ENCODE results near the gene MGME1.

DNA sequence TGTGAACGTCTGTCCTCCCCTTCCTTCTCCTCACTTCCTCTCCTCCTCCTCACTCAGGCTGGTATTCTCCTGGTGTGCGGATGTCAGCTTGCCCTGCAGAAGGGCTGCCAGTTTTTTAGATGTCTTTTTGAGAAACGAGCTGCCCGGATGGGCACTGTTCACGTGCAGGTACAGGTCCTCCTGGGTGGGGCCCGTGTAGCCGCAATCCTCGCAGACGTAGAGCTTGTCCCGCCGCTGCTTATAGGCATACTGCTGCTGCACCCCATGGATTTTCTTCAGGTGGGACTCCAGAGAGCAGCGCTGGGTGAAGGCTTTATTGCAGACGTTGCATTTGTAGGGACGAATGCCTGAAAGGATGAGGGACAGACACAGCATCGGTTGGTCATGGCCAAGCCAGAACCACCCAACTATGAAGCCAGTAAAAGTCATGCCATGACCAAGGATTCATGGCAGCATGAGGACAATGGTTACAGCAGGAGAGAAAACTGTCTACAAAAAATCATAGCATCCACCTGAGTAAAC, 55.8 kb downstream of the MGME1 start:
- no peak for TF ChIP-seq POLR2A (IDR thresholded peaks at IDR 0.05)
- TF ChIP-seq, protein P1, sequence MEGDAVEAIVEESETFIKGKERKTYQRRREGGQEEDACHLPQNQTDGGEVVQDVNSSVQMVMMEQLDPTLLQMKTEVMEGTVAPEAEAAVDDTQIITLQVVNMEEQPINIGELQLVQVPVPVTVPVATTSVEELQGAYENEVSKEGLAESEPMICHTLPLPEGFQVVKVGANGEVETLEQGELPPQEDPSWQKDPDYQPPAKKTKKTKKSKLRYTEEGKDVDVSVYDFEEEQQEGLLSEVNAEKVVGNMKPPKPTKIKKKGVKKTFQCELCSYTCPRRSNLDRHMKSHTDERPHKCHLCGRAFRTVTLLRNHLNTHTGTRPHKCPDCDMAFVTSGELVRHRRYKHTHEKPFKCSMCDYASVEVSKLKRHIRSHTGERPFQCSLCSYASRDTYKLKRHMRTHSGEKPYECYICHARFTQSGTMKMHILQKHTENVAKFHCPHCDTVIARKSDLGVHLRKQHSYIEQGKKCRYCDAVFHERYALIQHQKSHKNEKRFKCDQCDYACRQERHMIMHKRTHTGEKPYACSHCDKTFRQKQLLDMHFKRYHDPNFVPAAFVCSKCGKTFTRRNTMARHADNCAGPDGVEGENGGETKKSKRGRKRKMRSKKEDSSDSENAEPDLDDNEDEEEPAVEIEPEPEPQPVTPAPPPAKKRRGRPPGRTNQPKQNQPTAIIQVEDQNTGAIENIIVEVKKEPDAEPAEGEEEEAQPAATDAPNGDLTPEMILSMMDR (IDR thresholded peaks at IDR 0.05): no peak

Measured in Peyer's patch (tissue), 4 donors.